HG03196 (cell line): ENCODE results near the gene BRPF3.

Experiments used
- ATAC-seq: cut with Tn5 transposase; IDR thresholded peaks from one replicate; pipeline ENCODE4 v1.9.1; 2021; ENCODE audit not compliant: unreplicated experiment

Gene BRPF3

DNA sequence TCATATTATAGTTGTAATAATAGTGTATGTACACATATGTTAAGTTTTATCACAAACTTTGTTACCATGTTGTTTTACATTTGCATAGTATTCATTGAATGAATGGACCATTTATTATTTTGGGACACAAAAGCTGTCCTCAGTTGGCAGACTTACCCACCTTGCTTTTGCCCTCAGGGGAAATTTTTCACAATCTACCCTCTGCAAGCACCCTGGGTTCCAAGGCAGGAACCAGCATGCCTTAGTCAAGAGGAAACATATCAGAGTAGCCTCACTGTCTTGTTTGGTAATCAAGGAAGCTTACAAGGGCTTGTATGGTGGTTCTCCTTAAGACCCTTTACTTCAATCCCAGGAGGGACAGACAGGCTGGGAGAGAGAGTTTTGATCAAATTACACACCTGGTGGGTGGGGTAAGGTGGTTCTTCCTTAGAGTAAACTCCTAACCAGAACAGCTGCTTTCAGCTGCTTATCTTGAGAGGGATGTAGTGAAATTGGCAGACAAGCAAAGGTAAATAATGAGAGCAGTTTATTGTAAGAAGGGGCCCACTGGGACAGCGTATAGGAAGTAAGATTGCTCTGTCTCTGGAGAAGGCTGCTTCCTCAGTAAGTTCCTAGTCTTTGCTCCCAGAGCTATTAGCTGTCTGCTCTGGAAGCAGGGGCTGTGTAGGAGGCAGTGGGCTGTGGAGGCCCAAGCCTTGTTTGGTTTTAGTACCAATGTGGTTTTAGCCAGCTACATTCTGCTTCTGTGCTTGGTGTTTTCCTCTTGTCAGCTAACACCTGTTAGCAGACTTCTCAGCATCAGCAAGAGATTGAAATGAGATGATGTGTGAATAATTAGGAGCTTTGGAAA is 31.1 kb downstream of the BRPF3 start:
- ATAC-seq: no peak

DNA sequence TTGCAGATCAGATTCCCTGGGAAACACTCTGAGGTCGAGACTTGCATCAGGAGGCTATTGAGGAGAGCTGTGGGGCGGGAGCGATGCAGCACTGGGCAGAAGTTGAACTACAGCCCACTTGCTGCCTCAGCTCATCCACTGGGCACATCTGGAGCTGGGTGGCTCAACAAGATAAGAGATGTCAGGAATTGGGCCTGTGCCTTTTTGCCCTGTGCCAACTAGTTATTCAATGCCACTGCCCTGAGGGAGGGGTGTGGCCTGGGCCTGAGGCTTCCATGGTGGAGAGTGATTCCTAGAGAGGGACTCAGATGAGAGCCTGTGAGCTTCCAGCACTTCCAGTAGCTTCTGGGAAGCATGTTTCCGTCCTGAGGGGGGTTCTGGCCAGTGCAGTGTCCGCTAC is 32.7 kb downstream of the BRPF3 start:
- ATAC-seq: no peak

DNA sequence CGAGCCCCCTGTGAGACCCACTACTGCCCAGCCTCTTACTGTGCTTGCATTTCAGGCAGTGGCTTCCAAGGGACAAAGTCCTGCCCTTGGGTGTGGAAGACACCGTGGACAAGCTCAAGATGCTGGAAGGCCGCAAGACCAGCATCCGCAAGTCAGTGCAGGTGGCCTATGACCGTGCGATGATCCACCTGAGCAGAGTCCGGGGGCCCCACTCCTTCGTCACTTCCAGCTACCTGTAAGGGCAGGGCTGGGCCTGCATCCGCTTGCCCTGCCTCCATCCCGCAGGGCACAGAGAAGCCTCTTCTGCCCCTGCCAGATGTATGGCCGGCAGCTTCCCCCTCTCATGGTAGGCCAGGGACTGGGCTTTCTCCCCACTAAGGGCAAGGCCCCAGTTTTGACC is 33.8 kb downstream of the BRPF3 start:
- ATAC-seq: no peak

DNA sequence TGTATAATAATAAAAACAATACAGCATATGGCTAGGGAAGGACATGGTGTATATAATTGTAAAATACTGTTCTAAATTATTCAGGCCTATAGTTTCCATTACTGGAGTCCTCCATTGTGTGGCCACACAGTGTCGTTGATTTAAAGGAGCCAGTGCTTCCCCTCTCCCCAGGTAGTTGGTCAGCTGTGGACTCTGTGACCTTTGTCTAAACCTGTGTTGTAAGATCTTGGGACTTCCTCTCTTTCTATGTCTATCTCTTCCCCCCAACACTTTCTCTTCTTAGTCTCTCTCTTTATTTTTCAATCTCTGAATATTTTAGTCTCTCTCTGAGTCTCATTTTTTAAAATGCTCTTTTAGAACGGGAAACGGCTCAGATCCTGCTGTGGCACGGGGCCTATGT is 35.6 kb downstream of the BRPF3 start:
- ATAC-seq: no peak

DNA sequence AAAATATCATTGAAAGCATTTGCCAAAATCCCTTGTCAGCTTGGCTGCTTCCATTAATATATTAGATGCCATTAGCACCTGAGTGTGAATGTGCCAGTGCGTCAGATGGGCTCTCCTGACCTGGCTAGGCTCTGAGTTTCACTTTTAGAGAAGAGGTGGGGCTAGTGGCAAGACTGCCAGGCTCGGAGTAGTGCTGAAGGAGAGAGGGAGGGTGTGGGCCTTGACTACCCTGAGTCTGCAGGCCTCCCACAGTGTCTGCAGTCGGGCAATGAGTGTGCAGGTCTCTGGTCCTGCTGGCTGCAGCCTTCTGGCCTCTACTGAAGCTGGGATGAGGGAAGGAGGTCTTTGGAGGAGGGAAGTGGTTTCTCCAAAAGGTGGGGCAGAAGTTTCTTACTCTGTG is 38.8 kb downstream of the BRPF3 start:
- ATAC-seq: no peak

DNA sequence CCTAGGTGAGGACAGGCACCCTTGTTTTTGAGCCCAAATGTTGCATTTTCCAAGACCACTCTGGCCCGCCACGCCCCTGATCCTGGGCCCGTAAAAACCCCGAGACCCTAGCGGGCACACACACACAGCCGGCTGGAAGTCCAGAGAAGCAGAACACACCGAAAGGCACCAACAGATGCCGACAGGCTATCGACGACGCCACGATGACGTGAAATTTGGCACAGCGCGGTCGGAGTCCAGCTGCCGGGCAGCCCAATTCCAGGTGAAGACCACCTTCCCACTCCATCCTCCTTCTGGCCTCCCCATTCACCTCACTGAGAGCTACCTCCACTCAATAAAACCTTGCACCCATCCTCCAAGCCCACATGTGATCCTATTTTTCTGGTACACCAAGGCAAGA is 39.3 kb downstream of the BRPF3 start:
- no peak for ATAC-seq

DNA sequence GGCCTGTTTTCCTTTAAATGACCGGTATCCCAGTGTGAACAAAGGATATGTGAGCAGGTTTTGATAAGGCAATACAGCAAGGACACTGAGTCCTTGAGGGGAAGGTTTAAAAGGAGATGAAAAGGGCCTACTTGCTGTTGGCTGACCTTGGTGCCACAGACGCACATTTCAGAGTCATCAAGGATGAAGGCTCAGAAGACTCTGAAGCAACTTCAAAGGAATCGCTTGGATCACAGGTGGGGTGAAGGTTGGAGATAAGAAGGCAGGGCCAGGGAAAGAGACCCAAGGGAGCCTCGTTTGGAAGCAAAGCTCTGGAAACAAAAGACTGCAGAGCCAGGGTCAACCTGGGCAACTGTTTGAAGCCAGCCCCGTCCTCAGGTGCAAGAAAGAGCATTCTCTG is 43.2 kb downstream of the BRPF3 start:
- no peak for ATAC-seq

DNA sequence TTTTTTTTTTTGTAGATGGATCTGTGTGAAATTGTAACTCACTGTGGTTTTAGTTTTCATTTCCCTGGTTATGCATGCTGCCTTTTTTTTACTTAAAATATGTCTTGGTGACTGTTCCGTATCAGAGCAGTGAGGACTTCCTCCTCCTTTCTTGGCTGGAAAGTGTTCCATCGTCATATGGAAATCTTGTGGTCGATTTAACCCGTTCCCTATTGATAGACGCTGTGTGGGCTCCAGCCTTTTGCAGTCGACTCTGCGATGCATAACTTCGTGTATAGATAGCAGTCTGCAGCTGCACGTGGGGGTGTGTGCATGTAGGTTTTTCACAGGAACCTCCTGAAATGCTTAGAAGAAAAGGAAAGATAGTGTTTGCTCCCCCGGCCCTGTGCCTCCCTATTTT is 45.2 kb downstream of the BRPF3 start:
- ATAC-seq: no peak

DNA sequence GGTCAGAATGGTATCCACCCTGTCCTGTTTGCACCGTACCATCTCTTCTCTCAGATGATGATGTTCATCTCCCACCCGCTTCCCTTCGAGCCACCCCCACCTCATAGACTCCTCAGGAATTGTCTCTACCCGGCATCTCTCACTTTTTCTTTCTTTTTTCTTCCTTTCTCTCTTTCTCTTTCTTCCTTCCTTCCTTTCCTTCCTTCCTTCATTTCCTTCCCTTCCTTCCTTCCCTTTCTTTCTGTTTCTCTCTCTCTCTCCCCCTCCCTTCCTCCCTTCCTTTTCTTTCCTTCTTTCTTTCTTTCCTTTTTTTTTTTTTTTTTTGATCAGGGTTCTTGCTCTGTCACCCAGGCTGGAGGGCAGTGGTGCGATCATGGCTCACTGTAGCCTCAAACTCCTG is 45.6 kb downstream of the BRPF3 start:
- ATAC-seq: no peak

DNA sequence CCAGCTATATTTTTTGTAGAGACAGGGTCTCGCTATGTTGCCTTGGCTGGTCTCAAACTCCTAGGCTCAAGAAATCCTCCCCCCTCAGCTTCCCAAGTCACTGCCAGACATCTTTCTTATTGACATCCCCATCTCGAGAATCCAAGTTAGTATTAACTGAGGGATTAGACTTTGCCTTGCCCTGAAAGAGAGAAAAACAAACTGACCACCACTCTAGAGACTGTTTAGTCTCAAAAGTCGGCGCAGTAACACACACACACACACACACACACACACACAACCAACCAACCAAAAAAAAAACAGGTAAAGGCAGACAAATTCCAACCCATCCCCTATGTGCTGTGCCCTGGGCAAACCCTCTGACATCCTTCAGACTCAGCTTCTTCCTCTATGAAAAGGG is 46.1 kb downstream of the BRPF3 start:
- no peak for ATAC-seq

DNA sequence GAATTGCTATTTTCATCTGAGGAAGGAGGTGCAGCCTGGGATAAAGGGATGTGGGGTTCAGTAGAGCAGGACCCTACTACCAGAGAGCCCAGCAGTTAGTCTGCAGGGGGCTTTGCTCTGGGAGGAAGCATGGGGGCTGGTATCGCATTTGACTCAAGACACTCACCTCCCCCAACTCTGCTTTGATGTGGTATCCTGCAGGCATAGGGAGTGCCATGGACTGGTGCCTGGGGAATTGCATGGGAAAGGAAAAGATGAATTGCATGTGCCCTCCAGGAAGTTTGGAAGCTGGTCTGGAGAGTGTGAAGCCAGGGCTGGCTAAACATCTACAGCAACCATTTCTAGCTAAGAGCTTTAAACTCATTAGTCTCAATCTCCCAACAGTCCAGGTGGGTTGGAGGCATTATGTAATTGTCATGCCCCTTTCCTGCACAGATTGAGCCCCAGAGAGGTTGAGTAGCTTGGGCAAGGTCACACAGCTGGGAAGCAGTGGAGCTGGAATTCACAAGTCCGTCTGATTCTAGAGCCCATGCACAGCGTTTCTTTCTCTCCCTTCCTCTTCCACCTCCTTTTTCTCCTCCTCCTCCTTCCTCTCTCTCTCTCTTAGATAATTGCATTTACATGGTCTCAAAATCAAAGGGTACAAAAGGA is 47.1 kb downstream of the BRPF3 start:
- ATAC-seq: no peak

DNA sequence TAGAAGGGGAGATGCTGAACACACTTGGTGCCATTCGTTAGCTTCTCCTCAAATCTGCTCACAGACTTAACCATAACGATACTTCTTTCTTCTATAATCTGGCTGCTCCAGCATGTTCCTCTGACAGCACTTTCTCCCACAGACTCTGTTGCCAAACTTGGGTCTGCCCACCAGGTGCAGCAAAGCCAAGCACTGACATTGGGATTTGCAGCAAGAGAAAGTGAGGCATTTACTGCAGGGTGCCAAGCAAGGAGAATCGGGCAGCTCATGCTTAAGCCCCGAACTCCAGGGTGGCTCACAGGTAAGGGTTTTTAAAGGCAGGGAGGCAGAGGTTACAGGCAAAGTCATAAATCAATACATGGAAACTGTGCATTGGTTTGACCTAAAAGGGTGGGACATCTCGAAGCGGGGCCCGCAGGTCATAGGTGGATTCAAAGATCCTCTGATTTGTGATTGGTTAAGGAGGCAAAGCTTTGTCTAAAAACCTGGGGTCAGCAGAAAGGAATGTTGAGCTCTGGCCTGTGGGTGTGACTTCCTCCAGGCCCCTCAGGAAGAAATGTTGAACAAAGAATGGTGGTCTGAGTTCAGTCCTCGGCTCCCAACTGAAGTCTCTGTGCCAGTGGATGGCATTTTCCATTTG is 48.2 kb downstream of the BRPF3 start:
- ATAC-seq: no peak

DNA sequence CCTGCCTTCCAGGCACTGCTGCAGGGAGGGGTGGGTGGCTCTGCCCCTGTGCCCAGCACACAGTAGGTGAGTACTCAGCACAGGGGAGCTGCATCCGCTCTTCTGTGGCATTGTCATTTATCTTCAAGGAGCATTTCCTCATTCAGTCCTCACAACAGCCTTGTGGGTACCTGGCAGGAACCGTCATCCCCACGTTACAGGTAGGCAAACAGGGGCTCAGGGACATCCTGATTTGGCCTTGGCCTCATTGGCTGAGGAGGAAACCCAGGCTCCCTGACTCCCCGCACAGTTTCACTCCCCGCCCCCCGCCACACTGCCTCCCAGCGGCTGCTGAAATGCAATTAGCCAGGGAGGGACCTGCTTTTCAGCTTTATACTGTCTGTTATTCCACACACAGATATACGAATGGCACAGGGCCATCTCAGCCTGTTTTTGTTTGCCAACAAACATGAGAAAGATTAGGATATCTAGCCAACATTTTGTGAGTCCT is 49.1 kb downstream of the BRPF3 start:
- no peak for ATAC-seq

DNA sequence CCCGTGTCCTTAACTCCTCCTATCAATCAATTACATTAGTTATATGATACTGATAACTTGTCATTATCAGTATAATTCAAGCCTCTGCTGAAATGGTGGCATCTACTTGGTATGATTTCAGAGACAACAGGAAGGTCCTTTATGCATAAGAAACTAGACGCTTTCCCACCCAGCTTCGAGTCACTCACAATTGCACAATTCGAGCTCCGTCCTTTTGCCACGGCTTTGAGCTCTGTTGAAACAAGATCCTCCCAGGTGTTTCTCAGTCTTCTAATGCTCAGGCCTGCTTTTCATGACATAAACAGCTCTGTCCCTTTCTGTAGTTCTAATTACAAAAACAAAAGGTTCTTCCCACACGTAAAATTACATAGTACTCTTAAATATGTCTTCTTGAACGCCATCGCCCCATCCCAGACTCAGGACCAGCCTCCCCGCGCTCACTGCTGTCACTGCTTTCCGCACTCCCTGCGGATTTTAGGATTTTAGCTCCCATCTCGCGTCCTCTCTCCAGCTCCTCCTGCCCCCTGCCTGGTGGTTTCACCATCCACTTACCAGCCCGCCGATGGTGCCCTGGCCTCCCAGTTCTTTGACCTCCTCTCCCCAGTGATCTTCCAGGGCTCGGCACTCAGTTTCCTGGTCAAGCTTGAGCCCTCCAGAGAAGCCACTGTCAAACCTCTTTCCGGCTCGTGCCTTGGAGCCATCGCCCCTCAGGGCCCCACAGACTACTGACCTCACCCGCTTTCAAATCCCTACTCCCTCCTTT is 50.1 kb downstream of the BRPF3 start:
- no peak for ATAC-seq

DNA sequence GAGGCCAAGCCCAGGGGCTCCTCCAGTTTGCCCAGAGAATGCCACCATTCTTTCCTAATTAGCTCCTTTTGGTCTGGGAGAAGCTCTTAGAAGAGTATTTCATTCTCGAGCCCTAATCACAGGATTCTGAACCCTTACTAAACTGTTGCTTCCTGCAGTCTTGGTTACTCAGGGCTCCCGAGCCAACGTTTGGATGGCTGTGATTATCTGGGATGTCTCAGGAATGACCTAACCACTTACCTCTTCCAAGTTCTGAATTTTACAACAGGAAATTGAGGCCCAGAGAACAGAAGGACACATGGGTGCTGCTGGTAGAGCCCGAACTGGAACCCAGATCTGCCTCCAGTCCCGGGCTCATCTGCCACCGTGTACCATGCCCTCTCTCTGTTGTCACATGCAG is 51.1 kb downstream of the BRPF3 start:
- ATAC-seq: no peak

DNA sequence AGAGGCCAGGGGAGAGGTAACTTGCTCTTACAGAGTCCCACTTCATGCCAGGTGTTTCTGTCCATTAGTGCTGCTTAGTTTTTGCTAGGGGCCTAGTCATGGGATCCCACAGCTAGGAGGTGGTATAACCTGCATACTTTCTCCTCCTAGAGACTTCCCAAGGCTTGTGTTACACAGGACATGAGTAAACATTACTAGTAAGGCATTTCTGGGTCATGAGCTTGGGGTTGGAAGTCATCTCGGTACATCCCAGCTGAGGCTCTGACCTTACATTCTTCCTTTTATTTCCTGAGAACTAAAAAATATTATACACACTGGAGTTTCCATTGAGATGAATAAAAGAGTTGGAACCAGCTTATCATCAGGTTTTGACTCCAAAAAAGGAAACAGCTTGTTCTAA is 52.4 kb downstream of the BRPF3 start:
- no peak for ATAC-seq

DNA sequence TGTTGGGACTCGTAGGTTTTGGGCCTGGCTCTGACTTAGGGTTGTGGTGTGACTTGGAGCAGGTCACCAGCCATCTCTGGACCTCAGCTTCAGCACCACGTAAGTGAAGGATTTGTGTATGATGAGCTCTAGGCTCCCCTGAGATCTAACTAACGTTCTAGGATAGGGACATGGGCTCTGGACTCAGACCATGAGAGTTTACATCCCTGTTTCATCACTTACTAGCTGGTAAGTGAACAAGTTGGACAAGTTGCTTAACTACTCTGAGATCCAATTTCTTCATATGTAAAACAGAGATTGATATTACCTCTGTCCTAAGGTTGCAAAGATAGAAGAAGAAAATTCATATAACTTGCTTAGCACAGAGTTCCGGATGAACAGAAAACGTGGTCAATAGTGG is 53.0 kb downstream of the BRPF3 start:
- ATAC-seq: no peak

DNA sequence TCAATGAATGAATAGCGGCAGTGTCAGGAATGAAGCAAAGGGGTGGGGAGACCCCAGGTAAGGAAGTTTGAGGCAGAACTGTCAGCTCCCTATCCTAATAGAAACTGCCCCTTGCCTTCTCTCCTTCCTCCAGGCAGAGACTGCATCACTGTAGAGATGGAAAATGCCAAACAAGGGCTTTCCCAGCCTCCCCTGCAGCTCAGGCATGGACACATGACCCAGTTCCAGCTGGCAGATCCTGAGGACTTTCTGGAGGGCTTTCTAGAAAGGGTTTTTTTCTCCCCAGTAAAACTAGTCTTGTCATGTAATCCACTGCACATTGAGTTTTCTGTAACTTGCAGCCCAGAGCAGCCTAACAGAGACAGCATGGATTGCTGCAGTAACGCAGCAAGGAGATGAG is 55.5 kb downstream of the BRPF3 start:
- ATAC-seq: no peak

DNA sequence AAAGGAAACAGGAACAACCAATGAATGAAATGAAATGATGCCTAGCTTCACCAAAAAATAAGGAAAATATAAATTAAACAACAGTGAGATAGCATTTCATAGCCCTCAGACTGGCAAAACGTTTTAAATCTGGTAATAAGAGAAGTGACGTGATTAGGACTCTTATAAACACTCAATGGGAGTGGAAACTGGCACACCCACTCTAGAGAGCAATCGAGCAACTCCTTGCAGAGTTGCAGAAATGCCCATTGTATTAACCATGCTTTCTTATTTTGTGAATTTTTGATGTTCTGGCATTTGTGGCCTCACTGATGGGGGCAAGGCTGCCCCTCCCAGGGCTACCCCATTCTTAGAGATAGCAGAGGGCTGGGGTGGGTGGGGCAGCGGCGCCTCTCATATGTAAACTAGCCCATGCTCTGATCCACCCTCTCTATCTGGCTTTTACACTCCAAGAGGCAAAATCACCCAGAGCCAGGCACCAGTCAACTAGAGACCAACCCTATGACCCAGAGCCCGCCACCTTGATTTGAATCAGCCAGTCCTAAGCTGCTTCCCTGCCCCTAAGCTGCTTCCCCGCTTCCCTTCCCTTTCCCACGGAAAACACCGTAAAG is 67.0 kb downstream of the BRPF3 start:
- ATAC-seq: no peak

DNA sequence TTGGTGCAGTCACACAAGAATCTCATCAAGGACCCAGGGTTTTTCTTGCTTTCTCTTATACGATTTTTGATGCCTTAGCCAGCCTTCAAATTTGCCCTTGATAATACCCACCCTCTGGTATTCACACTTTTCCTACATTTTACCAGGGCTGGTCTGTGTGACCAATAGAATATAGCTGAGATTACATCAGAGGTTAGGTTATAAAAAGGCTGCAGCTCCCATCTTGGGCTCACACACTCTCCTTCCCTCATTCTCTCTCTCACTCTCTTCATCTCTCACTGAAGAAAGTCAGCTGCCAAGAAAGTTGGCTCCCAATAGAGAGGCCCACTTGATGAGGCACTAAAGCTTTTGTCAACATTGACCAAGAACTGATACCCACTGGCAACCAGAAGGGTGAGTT is 69.2 kb downstream of the BRPF3 start:
- ATAC-seq: no peak
